ENCODE data around the gene SOS1.
"Not testable (repeated sequence)": the region's sequence is repeated elsewhere in the genome, so short reads cannot be mapped to it uniquely, and the experiment has no call there.

The SOS1 gene

DNA sequence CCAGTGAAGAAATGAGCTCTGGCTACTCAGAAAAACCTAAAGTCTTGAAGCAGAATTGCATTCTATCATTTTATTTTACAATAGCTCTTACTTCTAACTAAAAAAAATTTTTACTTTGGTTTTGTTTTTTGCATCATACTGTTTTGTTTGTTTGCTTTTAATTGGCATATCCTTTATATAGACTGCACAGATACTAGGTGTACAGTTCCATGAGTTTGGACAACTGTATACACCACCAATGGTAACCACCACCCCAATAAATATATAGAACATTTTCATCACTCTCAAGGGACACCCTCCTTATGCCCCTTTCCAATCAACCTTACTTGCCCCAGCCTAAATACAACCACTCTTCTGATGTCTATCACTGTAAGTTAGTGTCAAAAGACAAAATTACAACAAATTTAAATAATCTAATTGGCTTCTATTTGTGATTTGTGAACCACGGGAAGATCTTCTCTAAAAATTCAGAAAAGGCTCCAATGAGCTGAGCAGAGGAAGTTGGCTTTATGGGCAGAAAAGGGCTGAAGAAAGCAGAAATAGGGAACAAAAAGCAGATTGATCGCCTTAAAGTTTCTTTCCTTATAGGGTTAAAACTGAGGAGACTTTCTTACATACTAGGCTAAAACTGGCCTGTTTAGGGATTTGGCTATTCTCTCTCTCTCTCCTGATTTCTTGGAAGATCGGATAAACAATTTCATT lies 22.2 kb upstream of the SOS1 start:
- Mint-ChIP-seq H3K4me1 (ENCODE audit: low read depth) (peaks cover 12% of the 10 kb centered on the region), H3K4me3 (no peak overlapping the region), H3K9me3 (ENCODE audit: low read depth) (no peaks in the 10 kb centered on the region), H3K27ac (no peak overlapping the region), H3K36me3 (no peaks in the 10 kb centered on the region), H3K27me3 (no peaks in the 10 kb centered on the region)

DNA sequence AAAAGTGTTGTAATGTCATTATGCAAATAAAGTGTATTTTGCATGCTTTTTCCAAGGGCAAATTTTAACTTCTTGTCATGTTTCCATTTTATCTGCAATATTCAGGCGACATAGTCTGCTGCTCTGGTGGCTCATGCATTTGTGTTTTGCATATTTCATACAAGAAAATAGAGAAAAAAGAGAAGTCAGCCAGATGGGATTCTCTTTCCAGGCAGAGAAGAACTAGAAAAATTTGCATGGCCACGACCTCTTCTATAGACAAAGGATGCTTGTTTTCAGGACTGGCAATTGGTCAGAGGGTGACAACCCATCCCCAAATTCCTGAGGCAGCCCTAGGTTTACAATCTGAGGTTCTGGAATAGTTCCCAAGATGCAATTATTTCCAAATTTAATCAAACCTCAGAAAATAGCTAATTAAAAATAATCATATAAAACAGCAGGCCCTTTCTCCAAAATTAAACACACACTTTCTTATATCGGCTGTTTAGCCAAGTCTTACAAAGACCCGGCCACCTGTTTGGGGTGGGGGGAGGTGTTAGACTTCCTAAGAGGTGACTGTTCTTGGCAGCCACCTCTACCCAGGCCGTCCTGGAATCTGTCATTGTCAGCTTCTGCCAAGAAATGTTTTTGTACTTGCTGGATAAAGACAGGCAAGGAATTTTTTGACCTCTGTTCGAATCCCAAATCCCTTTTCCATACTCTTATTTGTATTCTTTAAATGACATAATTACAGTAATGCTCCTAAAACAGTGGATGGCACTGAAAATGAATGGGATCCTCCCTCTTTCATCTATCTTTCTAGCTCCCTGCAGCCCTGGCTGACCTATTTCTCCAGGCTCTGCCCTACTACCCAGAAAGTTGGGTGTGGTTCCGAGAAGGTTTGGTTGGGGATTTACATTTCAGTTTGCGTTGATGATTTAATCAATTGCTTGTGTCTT lies 20.8 kb upstream of the SOS1 start:
- Mint-ChIP-seq H3K36me3 (no peaks in the 10 kb centered on the region), H3K27me3 (no peaks in the 10 kb centered on the region), H3K4me1 (ENCODE audit: low read depth) (peaks cover 18% of the 10 kb centered on the region), H3K27ac (no peak overlapping the region), H3K9me3 (ENCODE audit: low read depth) (no peaks in the 10 kb centered on the region), H3K4me3 (no peak overlapping the region)

DNA sequence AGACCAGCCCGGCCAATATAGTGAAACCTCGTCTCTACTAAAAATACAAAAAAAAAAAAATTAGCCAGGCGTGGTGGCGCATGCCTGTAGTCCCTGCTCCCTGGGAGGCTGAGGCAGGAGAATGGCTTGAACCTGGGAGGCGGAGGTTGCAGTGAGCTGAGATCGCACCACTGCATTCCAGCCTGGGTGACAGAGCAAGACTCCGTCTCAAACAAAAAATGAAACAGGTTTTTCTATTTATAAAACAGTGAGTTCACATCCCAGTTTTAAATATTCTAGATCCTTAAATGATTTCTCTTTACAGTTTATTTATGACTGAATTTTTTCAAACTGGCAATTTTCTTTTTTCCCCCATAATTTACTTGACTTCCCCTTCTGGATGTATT lies 20.1 kb upstream of the SOS1 start:
- not testable (repeated sequence) for H3K9me3 Mint-ChIP-seq (ENCODE audit: low read depth); H3K27ac Mint-ChIP-seq; H3K27me3 Mint-ChIP-seq; H3K4me3 Mint-ChIP-seq; H3K36me3 Mint-ChIP-seq
- H3K4me1 Mint-ChIP-seq (ENCODE audit: low read depth): peaks cover 24% of the 10 kb centered on the region

DNA sequence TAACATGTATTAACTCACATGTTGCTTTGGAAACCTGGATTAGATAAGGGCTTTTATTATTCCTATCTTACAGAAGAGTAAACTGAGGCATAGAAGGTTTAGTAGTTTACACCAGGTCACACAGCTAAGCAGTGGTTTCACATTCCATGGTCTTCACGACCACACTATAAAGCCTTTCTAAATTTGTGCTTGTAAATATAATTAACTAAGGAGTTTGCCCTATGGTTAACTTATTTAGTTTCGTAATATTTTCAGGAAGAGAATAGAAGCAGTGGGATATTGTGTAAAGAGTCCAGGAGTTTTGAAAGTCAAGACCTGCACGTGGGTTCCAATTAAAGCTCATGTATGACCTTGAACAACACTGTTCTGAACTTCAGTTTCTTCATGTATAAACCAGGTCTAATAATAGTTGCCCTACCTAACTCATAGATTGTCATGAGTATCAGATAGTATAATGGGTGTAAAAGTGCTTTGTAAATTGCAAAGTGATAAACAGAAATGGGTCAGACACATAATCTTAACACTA lies 19.5 kb upstream of the SOS1 start:
- Mint-ChIP-seq H3K9me3 (ENCODE audit: low read depth) (no peaks in the 10 kb centered on the region), H3K36me3 (no peaks in the 10 kb centered on the region), H3K4me1 (ENCODE audit: low read depth) (peaks cover 30% of the 10 kb centered on the region), H3K27ac (no peak overlapping the region), H3K4me3 (no peak overlapping the region), H3K27me3 (no peaks in the 10 kb centered on the region)

DNA sequence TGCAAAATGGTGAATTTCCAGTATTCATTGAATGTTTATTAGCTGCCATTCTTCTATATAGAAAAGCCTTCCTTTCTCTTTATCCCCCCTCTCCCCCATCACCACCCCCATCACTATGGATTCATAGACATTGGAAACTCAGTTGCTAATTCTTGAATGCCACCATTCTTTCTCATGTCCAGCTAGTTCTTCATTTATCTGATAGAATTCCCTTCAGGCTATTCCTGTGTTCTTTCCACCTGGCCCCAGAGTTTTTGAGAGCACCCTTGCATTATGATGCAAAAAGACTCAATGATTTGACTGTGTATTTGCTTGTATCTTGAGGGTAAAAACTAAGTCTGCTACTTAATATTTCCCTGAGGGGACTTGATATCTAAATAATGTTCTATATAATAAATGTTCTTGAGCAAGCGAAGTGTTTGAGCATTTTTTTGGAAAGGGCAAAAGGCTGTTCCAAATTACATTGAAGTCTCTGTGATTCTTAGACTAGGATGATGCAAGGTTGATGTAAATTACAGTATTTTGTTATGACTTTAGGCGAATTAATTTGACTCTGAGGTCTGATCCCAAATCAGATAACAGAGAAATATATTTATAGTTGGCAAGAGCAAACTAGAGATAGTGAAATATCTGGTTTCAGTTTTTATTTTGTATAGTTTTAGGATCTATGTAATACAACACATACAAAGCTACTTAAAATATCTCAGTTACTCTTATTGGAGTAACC lies 18.8 kb upstream of the SOS1 start:
- Mint-ChIP-seq H3K4me1 (ENCODE audit: low read depth) (peaks cover 30% of the 10 kb centered on the region), H3K36me3 (no peaks in the 10 kb centered on the region), H3K4me3 (no peak overlapping the region), H3K27me3 (no peaks in the 10 kb centered on the region), H3K9me3 (ENCODE audit: low read depth) (no peaks in the 10 kb centered on the region), H3K27ac (peak overlapping the region; percentile 42)

DNA sequence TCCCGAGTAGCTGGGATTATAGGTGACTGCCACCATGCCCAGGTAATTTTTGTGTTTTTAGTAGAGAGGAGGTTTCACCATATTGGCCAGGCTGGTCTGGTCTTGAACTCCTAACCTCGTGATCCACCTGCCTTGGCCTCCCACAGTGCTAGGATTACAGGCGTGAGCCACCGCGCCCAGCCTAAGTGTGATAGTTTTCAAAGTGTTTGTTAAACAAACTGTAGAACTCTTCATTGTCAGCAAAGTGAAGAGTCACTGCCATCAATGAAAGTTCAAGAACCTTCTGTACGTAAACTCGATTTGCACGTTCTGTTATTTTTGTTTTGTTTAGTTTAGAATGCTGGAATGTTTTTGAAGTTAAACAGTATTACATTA lies 18.0 kb upstream of the SOS1 start:
- no peaks in the 10 kb centered on the region for H3K9me3 Mint-ChIP-seq (ENCODE audit: low read depth)
- H3K36me3 Mint-ChIP-seq: no peaks in the 10 kb centered on the region
- peak overlapping the region; percentile 16 for H3K27ac Mint-ChIP-seq
- H3K4me1 Mint-ChIP-seq (ENCODE audit: low read depth): peaks cover 36% of the 10 kb centered on the region
- no peak overlapping the region for H3K4me3 Mint-ChIP-seq
- H3K27me3 Mint-ChIP-seq: no peaks in the 10 kb centered on the region

DNA sequence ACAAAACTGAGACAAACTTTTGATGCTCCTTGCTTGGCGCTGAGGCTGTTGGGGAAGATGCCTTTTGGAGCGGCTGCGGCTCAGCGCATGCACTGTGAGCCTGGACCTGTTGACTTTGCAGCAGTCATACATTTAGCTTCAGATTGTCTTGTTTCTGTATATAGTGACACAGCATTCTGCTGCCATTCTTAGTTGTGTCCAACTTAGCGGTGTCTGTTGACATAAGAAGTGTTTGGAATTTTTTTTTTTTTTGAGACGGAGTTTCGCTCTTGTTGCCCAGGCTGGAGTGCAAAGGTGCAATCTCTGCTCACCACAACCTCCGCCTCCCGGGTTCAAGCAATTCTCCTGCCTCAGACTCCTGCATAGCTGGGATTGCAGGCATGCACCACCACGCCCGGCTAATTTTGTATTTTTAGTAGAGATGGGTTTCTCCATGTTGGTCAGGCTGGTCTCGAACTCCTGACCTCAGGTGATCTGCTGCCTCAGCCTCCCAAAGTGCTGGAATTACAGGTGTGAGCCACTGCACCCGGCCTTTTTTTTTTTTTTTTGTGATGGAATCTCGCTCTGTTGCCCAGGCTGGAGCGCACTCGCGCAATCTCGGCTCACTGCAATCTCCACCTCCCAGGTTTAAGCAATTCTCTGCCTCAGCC lies 17.5 kb upstream of the SOS1 start:
- H3K36me3 Mint-ChIP-seq; H3K27me3 Mint-ChIP-seq; H3K9me3 Mint-ChIP-seq (ENCODE audit: low read depth); H3K4me3 Mint-ChIP-seq; H3K27ac Mint-ChIP-seq: not testable (repeated sequence)
- H3K4me1 Mint-ChIP-seq (ENCODE audit: low read depth): peaks cover 39% of the 10 kb centered on the region

DNA sequence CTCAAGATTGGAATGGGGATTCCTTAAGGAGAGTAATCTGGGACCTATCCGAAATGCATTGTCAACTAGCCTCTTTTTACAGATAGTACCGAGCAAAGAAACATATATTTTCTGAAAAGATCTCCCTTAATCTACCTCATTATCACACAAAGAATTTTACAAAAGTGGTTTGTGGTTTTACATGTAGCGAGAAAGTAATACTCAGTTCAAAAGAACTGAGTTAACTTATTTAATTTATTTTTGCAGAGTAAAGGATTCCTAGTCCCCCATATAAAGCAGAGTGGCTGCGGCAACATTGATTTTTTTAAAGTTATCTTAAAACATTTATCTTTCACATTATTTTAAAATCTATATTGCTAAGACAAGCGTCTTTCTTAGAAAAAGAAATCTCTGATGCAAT lies 15.9 kb upstream of the SOS1 start:
- Mint-ChIP-seq H3K36me3 (no peaks in the 10 kb centered on the region), H3K9me3 (ENCODE audit: low read depth) (no peaks in the 10 kb centered on the region), H3K4me1 (ENCODE audit: low read depth) (peaks cover 42% of the 10 kb centered on the region), H3K27ac (peak overlapping the region; percentile 80), H3K27me3 (no peaks in the 10 kb centered on the region), H3K4me3 (peak overlapping the region; percentile 71)

DNA sequence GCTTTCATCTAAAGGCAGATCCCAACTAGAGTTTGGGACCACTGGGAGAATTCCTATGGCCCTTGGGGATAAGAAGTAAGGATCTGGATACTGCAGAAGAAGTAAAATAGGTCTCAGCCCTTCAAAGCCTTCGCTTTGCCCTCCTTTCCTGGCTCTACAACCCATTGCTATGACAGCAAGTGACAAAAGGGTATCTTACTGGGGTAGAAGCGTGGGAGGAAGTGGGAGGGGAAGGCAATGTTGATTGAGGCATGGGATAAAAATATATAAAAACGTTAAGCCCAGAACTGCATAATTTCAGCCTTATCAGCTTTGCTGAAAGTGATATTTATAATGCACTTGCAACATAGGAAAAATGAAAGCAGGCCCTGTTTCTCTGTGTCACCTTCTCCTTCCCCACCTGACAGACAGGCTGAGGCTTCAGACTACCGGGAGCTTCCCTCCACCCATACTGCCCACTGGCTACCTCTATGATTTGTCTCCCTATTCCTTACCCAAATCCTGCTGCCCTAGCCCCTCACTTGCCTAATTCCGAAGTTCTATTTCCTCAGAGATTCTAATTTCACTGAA lies 14.9 kb upstream of the SOS1 start:
- peaks cover 45% of the 10 kb centered on the region for H3K4me1 Mint-ChIP-seq (ENCODE audit: low read depth)
- peak overlapping the region; percentile 90 for H3K27ac Mint-ChIP-seq
- no peaks in the 10 kb centered on the region for H3K27me3 Mint-ChIP-seq
- no peaks in the 10 kb centered on the region for H3K36me3 Mint-ChIP-seq
- H3K9me3 Mint-ChIP-seq (ENCODE audit: low read depth): no peaks in the 10 kb centered on the region
- H3K4me3 Mint-ChIP-seq: peak overlapping the region; percentile 71

DNA sequence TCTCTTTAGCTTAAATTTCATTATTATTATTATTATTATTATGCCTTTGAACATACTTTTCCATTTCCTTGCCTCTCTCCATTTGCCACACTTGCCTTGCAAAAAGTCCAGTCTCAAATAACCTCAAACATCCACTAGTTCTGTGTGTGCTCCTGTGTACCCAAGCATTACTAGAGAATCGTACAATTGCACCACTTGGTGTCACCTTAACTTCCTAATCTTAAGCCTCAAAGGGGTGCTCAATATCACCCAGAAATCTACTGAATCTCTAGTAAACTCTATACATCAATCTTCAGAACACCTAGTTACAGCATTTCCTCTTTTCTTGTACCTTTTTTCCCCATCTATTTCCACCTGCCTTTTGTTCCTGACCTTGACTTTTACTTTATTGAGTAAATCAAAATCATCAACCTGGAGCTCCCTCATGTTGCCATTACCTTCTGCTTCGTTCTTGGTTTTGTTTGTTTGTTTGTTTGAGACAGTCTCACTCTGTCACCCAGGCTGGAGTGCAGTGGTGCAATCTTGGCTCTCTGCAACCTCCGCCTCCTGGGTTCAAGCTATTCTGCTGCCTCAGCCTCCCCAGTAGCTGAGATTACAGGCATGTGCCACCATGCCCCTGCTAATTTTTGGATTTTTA lies 12.5 kb upstream of the SOS1 start:
- peaks cover 2% of the 10 kb centered on the region for H3K9me3 Mint-ChIP-seq (ENCODE audit: low read depth)
- H3K27me3 Mint-ChIP-seq: no peaks in the 10 kb centered on the region
- H3K4me1 Mint-ChIP-seq (ENCODE audit: low read depth): peaks cover 56% of the 10 kb centered on the region
- peak overlapping the region; percentile 66 for H3K27ac Mint-ChIP-seq
- H3K4me3 Mint-ChIP-seq: no peak overlapping the region
- H3K36me3 Mint-ChIP-seq: no peaks in the 10 kb centered on the region

DNA sequence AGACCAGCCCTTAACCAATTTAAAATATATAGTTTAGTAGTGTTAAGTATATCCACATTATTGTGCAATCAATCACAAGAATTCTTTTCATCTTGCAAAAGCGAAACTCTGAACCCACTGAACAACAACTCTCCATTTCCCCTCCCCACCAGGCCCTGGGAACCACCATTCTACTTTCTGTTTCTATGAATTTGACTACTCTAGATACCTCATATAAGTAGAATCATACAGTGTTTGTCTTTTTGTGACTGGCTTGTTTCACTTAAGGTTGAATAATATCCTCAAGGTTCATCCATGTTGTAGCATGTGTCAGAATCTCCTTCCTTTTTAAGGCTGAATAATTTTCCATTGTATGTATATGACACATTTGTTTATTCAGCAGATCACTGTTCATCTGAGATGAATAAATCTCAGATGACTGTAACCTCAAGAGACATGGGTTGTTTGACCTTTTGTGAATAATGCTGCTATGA lies 8.1 kb upstream of the SOS1 start:
- peaks cover 2% of the 10 kb centered on the region for H3K9me3 Mint-ChIP-seq (ENCODE audit: low read depth)
- no peaks in the 10 kb centered on the region for H3K36me3 Mint-ChIP-seq
- peak overlapping the region; percentile 54 for H3K4me3 Mint-ChIP-seq
- H3K27ac Mint-ChIP-seq: peak overlapping the region; percentile 95
- H3K4me1 Mint-ChIP-seq (ENCODE audit: low read depth): peaks cover 59% of the 10 kb centered on the region
- no peaks in the 10 kb centered on the region for H3K27me3 Mint-ChIP-seq

DNA sequence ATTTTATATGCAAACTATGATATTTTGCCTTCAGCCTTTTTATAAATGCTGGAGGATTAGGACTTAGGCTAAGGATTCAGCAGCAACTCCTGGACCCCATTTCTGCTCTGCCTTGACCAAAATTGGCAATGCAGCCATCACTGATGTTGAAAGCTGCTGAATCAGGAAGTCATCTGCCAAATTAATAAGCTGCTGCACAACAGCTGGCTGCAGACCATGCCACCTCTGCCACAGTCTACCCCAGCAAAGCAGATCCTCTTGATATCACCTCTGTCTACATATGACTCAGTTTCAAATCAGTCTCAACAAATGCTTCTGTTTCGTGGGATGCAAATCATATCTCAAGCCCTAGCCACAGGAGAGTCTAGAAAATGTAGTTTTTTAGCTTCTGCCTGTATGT lies 7.1 kb upstream of the SOS1 start:
- peaks cover 2% of the 10 kb centered on the region for H3K9me3 Mint-ChIP-seq (ENCODE audit: low read depth)
- H3K27me3 Mint-ChIP-seq: no peaks in the 10 kb centered on the region
- peaks cover 60% of the 10 kb centered on the region for H3K4me1 Mint-ChIP-seq (ENCODE audit: low read depth)
- H3K27ac Mint-ChIP-seq: peak overlapping the region; percentile 95
- peak overlapping the region; percentile 67 for H3K4me3 Mint-ChIP-seq
- no peaks in the 10 kb centered on the region for H3K36me3 Mint-ChIP-seq

DNA sequence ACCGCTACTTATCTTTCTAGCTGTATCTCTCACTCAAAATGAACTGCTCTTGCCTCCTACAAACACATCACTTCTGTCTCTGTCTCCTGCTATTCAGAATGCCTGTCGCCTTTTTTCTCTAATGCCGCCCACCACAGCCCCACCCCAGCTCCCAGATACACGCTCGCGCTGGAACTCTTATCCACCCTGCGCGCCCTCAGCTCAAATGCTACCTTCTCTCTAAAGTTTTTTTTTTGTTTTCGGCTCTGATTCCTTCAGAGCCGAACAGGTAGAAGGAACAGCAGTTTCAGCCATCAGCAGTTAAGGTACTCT lies 3.9 kb upstream of the SOS1 start:
- Mint-ChIP-seq H3K4me3 (peak overlapping the region; percentile 93), H3K27ac (peak overlapping the region; percentile 94), H3K9me3 (ENCODE audit: low read depth) (peaks cover 2% of the 10 kb centered on the region), H3K4me1 (ENCODE audit: low read depth) (peaks cover 62% of the 10 kb centered on the region), H3K27me3 (no peaks in the 10 kb centered on the region), H3K36me3 (no peaks in the 10 kb centered on the region)
